Left forelimb (tissue), 1 donor: ENCODE results near the gene NUTM2E.
"Not testable (repeated sequence)": the region's sequence is repeated elsewhere in the genome, so short reads cannot be mapped to it uniquely, and the experiment has no call there.

ENCODE experiments used
- DNase-seq: peaks from one replicate; pipeline ENCODE4 v3.0.0-alpha.2; 2018; ENCODE audit warnings: low spot score

Gene NUTM2E

GRCh38 chr10:79826496-79827215 lies at the start of gene NUTM2E:
NUTM2E (plus strand) TSS chr10:79826739; CDS start chr10:79841741, 15,002 bp downstream.
- DNase-seq: peak; percentile 89

GRCh38 chr10:79777997-79778396 lies 48.5 kb upstream of the NUTM2E start:
- DNase-seq: not testable (repeated sequence)

- peak; percentile 68 for DNase-seq
Measured at GRCh38 chr10:79779310-79779938, 47.1 kb upstream of the NUTM2E start.

GRCh38 chr10:79779992-79780391 lies 46.5 kb upstream of the NUTM2E start:
- not testable (repeated sequence) for DNase-seq

- not testable (repeated sequence) for DNase-seq
Measured at GRCh38 chr10:79781584-79781983, 45.0 kb upstream of the NUTM2E start.

GRCh38 chr10:79787455-79787952 lies 39.0 kb upstream of the NUTM2E start:
- DNase-seq: not testable (repeated sequence)

- DNase-seq: not testable (repeated sequence)
Measured at GRCh38 chr10:79789351-79789750, 37.2 kb upstream of the NUTM2E start.

- not testable (repeated sequence) for DNase-seq
Measured at GRCh38 chr10:79791906-79792517, 34.5 kb upstream of the NUTM2E start.

- not testable (repeated sequence) for DNase-seq
Measured at GRCh38 chr10:79799337-79799736, 27.2 kb upstream of the NUTM2E start.

GRCh38 chr10:79805857-79806256 lies 20.7 kb upstream of the NUTM2E start:
- not testable (repeated sequence) for DNase-seq

GRCh38 chr10:79811895-79812294 lies 14.6 kb upstream of the NUTM2E start:
- not testable (repeated sequence) for DNase-seq

GRCh38 chr10:79816290-79816689 lies 10.2 kb upstream of the NUTM2E start:
- DNase-seq: not testable (repeated sequence)

- DNase-seq: not testable (repeated sequence)
Measured at GRCh38 chr10:79823387-79823786, 3.2 kb upstream of the NUTM2E start.

GRCh38 chr10:79825587-79826011 lies 940 bp upstream of the NUTM2E start:
- DNase-seq: not testable (repeated sequence)

GRCh38 chr10:79826131-79826495 lies 426 bp upstream of the NUTM2E start:
- not testable (repeated sequence) for DNase-seq

- DNase-seq: not testable (repeated sequence)
Measured at GRCh38 chr10:79833833-79834232, 7.3 kb downstream of the NUTM2E start.

- not testable (repeated sequence) for DNase-seq
Measured at GRCh38 chr10:79835891-79836290, 9.4 kb downstream of the NUTM2E start.

- DNase-seq: not testable (repeated sequence)
Measured at GRCh38 chr10:79836891-79837290, 10.4 kb downstream of the NUTM2E start.

- not testable (repeated sequence) for DNase-seq
Measured at GRCh38 chr10:79838441-79838840, 11.9 kb downstream of the NUTM2E start.

- not testable (repeated sequence) for DNase-seq
Measured at GRCh38 chr10:79853191-79853854, 26.8 kb downstream of the NUTM2E start.

GRCh38 chr10:79862269-79862668 lies 35.7 kb downstream of the NUTM2E start:
- not testable (repeated sequence) for DNase-seq

GRCh38 chr10:79862803-79863202 lies 36.3 kb downstream of the NUTM2E start:
- DNase-seq: not testable (repeated sequence)
